Tibial nerve (tissue), 4 donors: ENCODE measurements around the gene FBXW7. TPM values are rescaled to one million over a fixed set of nuclear protein-coding genes. Genes with fewer than 3 reads are reported as not detected.

Source experiments
- DNase-seq, 2 donors: peaks; one replicate each; pipeline ENCODE4 v3.0.0-alpha.2; 2019; ENCODE audit warnings: low spot score in 2 of 2
- H3K27ac ChIP-seq, 4 donors: fragments of 200-600 bp; sonication (generic) in 3 of 4; one replicate each; pipeline ENCODE4 v1.5.1; 2017 to 2019; ENCODE audit warnings: mild to moderate bottlenecking in 1 of 4
- H3K27me3 ChIP-seq, 2 donors: fragments of 200-600 bp; sonication (generic) in 1 of 2; one replicate each; pipeline versions ENCODE4 v1.5.1 to v1.6.0; 2017 to 2019
- H3K36me3 ChIP-seq, 3 donors: fragments of 200-600 bp; sonication (generic); one replicate each; pipeline ENCODE4 v1.5.1; 2018 to 2019
- H3K4me1 ChIP-seq, 4 donors: fragments of 200-600 bp; sonication (generic) in 3 of 4; one replicate each; pipeline ENCODE4 v1.5.1; 2017 to 2019
- H3K4me3 ChIP-seq, 4 donors: fragments of 200-600 bp; sonication (generic) in 3 of 4; one replicate each; pipeline ENCODE4 v1.5.1; 2017 to 2019; ENCODE audit warnings: mild to moderate bottlenecking in 1 of 4, moderate library complexity in 1 of 4
- H3K9me3 ChIP-seq, 4 donors: fragments of 200-600 bp; sonication (generic) in 3 of 4; one replicate each; pipeline ENCODE4 v1.5.1; 2017 to 2019
- EP300 ChIP-seq, 2 donors: sonication (generic); formaldehyde crosslinking; IDR thresholded peaks; one replicate each; pipeline ENCODE4 v1.6.1; 2017; ENCODE audit warnings: antibody characterized with exemption in 2 of 2, mild to moderate bottlenecking in 1 of 2
- POLR2A ChIP-seq, 2 donors: fragments of 450-650 bp; IDR thresholded peaks; one replicate each; pipeline ENCODE4 v1.6.1; 2017; ENCODE audit warnings: antibody characterized with exemption in 2 of 2, mild to moderate bottlenecking in 2 of 2, moderate library complexity in 2 of 2
- WGBS, 2 donors: methylation state at CpG; one replicate each; pipeline ENCODE4 v1.1.5; 2018; 5-methylcytosine and 5-hydroxymethylcytosine counted together
- total RNA-seq, 4 donors: library from RNA; depleted of rRNA; stranded (reverse); fragments of >200 nt; gene quantifications; one replicate each; pipeline ENCODE4 v1.1.0, GENCODE V29; 2016
- TF ChIP-seq, protein P1 (sequence below), 5 experiments: fragments of 200-600 bp in 3 of 5; fragments of 450-650 bp in 2 of 5; sonication (generic) in 3 of 5; IDR thresholded peaks; one replicate each; pipeline ENCODE4 v1.5.1; 2016 to 2019; ENCODE audit warnings: antibody characterized with exemption in 5 of 5, mild to moderate bottlenecking in 3 of 5, moderate library complexity in 2 of 5

FBXW7 gene
- total RNA-seq, 4 donors from 2014 or later = 40.8 to 85.7 (median 62.1) TPM

DNA sequence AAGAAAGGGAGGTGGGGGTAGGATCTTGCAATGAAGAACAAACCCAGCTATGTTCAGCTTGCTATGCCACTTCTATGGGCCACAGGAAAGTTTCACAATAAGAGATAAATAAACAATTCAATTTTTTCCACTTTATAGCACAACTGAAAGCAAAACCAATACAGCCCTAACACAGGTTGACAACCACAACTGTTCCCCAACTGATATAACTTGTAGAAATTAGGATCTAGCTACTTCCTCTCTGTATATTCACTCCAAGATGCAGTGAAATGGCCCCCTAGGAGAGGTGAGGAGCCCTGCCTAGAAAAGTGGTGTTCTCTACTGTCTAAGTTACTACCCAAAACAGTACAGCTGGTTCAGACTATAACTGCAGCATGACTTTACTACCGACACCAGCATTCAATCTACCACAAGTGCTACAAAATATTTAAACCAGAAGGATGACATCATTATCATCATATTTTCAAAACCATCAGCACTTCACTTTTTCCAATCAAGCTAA, 77.0 kb downstream of the FBXW7 start:
- H3K9me3 ChIP-seq = no peaks in the 10 kb centered on the region
- no peaks in the 10 kb centered on the region for H3K36me3 ChIP-seq
- no peak overlapping the region for H3K4me3 ChIP-seq
- TF ChIP-seq, protein P1, sequence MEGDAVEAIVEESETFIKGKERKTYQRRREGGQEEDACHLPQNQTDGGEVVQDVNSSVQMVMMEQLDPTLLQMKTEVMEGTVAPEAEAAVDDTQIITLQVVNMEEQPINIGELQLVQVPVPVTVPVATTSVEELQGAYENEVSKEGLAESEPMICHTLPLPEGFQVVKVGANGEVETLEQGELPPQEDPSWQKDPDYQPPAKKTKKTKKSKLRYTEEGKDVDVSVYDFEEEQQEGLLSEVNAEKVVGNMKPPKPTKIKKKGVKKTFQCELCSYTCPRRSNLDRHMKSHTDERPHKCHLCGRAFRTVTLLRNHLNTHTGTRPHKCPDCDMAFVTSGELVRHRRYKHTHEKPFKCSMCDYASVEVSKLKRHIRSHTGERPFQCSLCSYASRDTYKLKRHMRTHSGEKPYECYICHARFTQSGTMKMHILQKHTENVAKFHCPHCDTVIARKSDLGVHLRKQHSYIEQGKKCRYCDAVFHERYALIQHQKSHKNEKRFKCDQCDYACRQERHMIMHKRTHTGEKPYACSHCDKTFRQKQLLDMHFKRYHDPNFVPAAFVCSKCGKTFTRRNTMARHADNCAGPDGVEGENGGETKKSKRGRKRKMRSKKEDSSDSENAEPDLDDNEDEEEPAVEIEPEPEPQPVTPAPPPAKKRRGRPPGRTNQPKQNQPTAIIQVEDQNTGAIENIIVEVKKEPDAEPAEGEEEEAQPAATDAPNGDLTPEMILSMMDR (IDR thresholded peaks at IDR 0.05) = no peak
- TF ChIP-seq EP300 (IDR thresholded peaks at IDR 0.05) (no peak), POLR2A (IDR thresholded peaks at IDR 0.05) (no peak)
- peaks cover 0 to 23% (median 9%) of the 10 kb centered on the region in 4 donors for H3K4me1 ChIP-seq
- peak overlapping the region in 1 of 4 donors; percentile 0 for H3K27ac ChIP-seq
- DNase-seq = no peak
- WGBS, 2 donors = 88 to 94% methylated on average over 1 of the region's 1 CpG
- no peaks in the 10 kb centered on the region for H3K27me3 ChIP-seq

DNA sequence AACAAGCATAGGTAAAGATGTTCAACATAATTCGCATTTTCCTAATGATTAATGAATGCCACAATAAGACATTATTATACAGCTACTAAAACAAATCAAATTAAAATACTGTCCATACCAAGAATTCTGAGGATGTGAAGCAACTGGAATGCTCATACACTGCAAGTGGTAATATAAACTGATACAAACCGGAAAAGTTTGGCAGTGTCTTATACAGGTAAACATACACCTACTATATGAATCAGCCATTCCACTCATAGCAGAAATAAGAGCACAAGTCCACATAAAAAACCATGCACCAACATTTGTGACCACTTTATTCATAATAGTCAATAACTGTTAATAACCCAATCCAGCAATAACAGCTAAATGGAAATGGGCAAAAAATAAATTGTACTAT, 79.3 kb downstream of the FBXW7 start:
- DNase-seq = no peak
- Histone ChIP-seq H3K4me1 (peaks cover 0 to 23% (median 8%) of the 10 kb centered on the region in 4 donors), H3K27ac (no peak overlapping the region), H3K36me3 (no peaks in the 10 kb centered on the region), H3K4me3 (no peak overlapping the region), H3K27me3 (no peaks in the 10 kb centered on the region), H3K9me3 (no peaks in the 10 kb centered on the region)
- WGBS, 2 donors = 95 to 97% methylated on average over 2 of the region's 2 CpGs
- no peak for TF ChIP-seq POLR2A (IDR thresholded peaks at IDR 0.05)
- TF ChIP-seq EP300 (IDR thresholded peaks at IDR 0.05) = no peak
- TF ChIP-seq, protein P1 (IDR thresholded peaks at IDR 0.05) = no peak

DNA sequence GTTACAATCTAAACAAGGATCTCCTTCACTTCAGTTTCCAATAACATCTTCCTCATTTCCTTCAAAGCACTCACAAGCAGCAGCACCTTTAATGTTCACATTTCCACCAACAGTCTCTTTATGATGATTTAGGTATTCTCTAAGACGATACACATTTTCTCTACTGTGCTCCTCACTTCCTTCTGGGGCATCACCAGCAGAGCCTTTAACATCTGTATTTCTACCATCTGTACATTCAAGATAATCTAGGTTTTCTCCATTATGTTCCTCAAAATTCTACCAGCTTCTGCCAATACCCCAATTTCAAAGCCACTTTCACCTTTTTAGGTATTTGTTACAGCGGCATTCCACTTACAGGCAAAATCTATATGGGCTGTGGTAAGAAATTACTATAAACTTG, 80.6 kb downstream of the FBXW7 start:
- no peaks in the 10 kb centered on the region for H3K27me3 ChIP-seq
- peaks cover 0 to 15% (median 4%) of the 10 kb centered on the region in 4 donors for H3K4me1 ChIP-seq
- TF ChIP-seq, protein P1 (IDR thresholded peaks at IDR 0.05) = no peak
- TF ChIP-seq EP300 (IDR thresholded peaks at IDR 0.05) = no peak
- no peak for TF ChIP-seq POLR2A (IDR thresholded peaks at IDR 0.05)
- H3K27ac ChIP-seq = no peak overlapping the region
- no peak overlapping the region for H3K4me3 ChIP-seq
- H3K9me3 ChIP-seq = no peaks in the 10 kb centered on the region
- 89 to 92% methylated on average over 2 of the region's 2 CpGs for WGBS, 2 donors
- H3K36me3 ChIP-seq = no peaks in the 10 kb centered on the region
- DNase-seq = no peak

GRCh38 chr4:152454398-152455011, 81.4 kb downstream of the FBXW7 start:
- Histone ChIP-seq H3K36me3 (no peaks in the 10 kb centered on the region), H3K4me1 (peaks cover 0 to 14% (median 4%) of the 10 kb centered on the region in 4 donors), H3K27me3 (no peaks in the 10 kb centered on the region), H3K9me3 (no peaks in the 10 kb centered on the region), H3K27ac (no peak overlapping the region), H3K4me3 (no peak overlapping the region)
- TF ChIP-seq POLR2A (IDR thresholded peaks at IDR 0.05) (no peak), EP300 (IDR thresholded peaks at IDR 0.05) (no peak)
- TF ChIP-seq, protein P1 (IDR thresholded peaks at IDR 0.05) = peak; percentile 38 to 60 (median 50)
- DNase-seq = no peak

- H3K9me3 ChIP-seq = no peaks in the 10 kb centered on the region
- DNase-seq = no peak
- H3K27me3 ChIP-seq = no peaks in the 10 kb centered on the region
- TF ChIP-seq EP300 (IDR thresholded peaks at IDR 0.05) (no peak), POLR2A (IDR thresholded peaks at IDR 0.05) (no peak)
- TF ChIP-seq, protein P1 (IDR thresholded peaks at IDR 0.05) = no peak
- H3K27ac ChIP-seq = no peak overlapping the region
- H3K36me3 ChIP-seq = no peaks in the 10 kb centered on the region
- H3K4me1 ChIP-seq = peaks cover 0 to 5% (median 0%) of the 10 kb centered on the region in 4 donors
- H3K4me3 ChIP-seq = no peak overlapping the region
- 91 to 97% methylated on average over 3 of the region's 3 CpGs for WGBS, 2 donors
These were observed 84.4 kb downstream of the FBXW7 start for GRCh38 chr4:152451496-152451895.
